NCI-H1048 (cell line): ENCODE results near the gene DGCR6L.
"Not testable (repeated sequence)": the region's sequence is repeated elsewhere in the genome, so short reads cannot be mapped to it uniquely, and the experiment has no call there.

Experiments used
- DNase-seq: peaks from one replicate; lab custom pipeline; 2025; lab: John Stamatoyannopoulos, UW

DGCR6L gene

DNA sequence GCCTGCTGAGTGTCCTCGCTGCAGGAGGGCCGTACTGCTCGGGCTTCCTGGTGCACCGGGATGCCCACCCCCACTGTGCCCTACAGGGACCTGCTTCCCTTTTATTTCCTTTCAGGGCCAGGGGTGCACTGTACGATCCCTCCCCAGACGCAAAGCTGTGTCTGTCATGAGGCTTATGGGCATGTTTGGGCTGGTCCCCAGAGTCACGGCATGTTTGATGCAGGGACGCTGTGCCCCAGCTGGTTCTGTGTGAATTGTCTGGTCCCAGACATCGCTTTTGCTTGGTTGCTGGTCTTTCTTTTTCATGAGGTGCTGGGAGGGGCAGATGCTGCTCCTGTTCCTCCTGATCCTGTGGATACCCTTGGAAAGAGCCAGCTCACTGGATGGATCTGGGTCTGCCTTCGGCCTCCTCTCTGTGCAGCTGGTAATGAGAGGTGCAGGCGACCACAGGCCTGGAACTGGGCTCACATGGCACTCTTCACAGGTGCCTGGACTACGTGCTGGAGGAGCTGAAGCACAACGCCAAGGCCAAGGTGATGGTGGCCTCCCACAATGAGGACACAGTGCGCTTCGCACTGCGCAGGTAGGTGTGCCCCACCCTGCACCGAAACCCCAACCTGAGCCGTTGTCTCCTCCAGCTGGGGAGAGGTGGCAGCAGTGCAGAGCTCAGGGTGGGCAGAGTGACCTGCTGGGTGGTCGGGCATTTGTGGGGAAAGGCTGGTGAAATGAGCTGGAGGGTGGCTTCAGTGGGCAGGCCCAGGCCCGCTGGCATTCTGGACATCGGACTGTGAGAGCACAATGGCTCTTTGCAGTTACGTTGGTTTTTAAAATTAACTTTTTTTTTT lies 10.8 kb downstream of the DGCR6L start:
- not testable (repeated sequence) for DNase-seq

DNA sequence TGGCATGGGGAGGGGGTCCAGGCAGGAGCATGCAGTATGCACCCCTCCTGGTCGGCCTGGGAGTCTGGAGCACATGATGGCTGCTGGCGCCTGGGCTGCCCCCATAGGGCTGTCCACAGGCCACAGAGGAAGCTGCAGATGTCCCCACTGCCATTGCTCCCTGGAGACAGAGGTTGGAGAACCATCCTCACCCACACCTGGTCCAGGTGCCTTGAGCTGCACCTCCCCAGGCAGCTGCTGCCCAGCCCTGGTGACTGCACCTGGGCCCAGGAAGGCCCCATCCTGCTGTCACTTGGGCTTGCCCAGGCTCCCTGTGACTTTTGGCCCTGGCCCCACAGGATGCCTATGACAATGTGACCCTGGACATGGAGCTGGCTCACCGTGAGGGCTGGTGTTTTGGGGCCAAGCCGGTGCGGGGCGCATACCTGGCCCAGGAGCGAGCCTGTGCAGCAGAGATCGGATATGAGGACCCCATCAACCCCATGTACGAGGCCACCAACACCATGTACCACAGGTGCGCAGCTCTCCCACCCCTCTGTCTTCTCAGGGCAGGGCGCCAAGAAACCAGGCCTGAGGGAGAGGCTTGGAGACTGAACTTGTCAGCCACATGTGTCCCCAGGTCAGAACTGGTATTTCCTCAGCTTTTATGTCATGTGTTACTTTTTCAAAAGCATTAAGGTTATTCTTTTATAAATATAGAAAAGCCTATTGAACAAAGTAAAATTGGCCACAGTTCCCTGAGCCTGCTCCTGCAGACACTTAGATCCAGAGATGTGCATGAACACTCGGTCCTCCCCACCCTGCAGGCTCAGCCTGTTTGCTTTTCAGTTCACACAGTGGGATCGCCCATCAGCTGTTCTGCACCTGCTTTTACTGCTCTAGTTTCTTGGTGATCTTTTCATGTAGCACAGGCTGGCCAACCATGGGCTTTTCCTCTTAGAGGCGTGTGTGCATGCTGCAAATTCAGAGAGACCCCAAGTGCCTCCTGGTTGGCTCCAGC lies 12.1 kb downstream of the DGCR6L start:
- DNase-seq, result not testable (repeated sequence)

DNA sequence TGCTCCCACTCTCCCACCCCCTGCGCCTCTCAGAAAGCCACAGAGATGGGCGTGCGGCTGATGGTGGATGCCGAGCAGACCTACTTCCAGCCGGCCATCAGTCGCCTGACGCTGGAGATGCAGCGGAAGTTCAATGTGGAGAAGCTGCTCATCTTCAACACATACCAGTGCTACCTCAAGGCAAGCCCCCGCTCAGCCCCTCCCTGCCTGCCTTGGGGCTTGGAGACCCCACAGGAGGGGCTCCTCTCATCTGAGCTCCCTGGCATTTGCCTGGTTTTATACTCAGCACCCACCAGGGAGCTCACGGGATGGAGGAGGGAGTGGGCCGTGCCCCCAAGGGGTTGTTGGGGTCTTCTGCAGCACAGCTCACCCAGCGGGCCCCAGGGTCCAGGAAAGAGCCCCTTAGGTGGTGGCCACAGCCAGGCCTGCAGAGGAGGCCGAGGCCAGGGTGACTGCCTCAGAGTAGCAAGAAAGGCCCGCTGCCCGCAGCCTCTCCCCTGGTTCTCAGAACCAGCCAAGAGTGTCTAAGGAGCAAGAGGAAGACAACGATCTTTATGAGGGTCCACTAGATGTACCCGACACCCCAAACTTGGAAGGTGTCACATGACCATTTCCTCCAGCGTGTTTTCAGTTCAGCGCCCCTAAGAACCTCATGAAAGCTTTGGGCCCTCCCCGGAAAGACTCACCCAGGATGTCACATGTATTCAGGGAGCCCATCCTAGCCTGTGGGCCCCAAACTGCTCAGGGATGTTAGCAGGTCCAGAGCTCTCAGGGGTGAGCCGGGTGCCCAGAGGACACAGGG lies 13.0 kb downstream of the DGCR6L start:
- DNase-seq, result not testable (repeated sequence)

DNA sequence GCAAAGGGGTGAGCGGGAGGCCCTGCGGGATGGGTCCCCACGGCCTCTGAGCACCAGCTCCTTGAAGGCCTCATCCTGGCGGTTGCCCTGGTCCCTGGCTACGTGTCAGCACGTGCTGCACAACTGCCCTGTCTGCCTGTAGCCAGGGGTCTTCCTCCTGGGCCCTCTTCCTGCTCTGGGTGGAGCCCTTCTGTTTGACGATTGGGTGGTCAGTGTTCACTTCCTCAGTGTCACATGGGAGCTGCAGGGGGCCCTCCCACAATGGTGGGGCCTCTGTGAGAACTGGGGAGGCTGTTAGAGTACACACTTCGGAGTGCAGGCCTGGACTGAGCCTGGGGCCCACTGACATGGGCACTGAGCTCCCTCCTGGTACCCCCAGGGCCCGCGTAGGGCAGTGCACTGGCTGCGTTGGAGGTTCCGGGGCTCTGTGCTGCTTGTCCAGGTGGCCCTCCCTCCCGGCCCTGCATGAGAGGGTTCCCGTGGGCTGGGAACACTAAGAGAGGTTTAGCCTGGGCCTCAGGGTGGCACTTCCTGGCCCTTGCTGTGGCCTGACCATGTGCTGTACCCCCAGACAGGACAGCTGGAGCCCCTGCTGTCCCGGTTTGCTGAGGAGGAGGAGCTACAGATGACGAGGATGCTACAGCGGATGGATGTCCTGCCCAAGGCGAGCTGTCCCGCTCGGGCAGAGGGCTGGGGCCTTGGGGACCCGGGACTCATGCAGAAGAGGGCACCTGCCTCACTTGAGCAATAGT lies 13.8 kb downstream of the DGCR6L start:
- DNase-seq, result no peak

DNA sequence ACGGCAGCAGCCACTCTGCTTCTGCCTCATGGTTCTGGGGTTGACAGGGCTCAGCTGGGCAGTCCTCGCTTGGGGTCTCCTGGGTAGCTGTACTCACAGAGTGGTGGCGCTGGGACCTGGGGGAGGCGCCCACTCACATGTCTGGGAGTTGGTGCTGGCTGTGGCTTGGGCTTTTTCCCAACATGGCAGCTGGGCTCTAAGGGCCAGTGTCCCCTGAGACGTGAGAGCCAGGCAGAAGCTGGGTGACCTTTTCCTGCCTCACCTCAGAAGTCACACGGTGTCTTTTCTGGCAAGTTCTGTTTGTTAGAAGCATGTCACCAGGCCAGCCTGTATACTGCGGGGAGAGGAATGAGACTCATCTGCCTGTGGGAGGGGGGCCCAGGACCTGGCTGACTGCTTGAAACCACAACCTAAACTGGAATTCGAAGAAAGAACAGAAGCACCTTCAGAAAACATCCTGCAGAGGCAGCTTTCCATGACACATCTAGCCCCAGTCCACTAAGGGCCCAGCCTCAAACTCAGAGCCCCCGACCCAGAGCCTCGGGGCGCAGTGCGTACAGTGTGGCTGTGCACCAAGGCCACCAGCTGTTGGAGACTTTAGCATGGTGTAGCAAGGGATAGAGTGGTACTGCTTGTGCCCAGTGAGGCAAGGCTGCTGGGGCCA lies 14.5 kb downstream of the DGCR6L start:
- DNase-seq, result not testable (repeated sequence)

DNA sequence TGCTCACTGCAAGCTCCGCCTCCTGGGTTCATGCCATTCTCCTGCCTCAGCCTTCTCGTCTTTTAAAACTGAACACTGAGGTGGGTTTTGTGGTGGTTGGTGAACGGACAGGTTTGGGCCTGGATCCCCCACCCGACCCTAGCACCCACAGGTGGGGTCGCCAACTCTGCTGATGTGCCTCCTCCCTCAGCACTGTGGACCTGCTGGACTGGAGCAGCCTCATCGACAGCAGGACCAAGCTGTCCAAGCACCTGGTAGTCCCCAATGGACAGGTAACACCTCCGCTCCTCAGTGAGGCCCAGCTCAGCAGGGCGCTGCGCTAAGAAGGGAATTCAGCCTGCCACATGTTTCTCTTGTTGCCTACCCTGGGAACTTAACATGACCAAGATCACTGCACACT lies 15.2 kb downstream of the DGCR6L start:
- no peak for DNase-seq

DNA sequence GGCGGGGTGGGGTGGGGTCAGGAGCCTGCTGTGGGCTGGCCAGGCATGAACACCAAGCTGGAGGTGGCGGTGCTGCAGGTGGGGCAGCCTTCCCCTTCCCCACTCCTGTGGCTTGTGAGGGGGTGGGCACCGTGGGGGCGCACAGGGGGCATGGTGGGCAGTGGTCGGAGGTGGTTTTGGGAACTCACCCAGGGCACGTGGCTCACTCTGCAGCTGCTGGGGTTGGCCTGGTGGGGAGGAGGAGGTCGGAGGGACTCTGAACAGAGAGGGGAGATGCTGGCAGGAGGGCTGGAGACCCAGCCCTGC lies 16.7 kb downstream of the DGCR6L start:
- DNase-seq, result not testable (repeated sequence)

DNA sequence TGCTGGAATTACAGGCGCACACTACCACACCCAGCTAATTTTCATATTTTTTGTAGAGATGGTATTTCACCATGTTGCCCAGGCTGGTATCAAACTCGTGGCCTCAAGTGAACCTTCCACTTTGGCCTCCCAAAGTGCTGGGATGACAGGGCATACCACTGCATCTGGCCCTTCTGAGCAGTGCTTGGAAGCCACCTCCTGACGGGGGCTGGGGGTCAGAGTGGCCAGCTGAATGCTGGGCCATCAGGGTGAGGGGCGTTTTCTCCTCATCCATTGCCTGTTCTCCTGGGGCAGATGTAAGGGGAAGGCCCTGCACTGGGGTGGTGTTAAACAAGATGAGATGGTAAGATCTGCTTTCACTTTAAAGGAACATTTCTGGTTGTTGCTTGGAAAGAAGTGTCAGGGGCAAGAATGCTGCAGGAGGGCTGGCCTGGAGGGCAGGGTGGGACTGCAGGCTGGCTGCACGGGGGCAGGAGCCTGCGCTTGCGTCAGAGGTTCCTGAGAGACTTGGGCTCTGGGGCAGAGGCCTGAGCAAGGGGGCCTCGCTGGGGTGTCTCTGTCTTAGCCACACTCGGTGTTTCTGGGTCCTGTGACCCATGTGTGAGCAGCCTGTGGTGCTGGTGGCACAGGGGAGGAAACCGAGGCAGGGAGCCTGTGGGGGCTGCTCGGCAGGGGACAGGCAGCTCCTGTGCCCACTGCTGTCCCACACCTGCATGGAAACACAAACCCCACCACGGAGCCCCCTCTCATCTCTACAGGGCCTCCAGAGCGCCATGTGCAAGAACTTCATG lies 17.2 kb downstream of the DGCR6L start:
- DNase-seq, result no peak

DNA sequence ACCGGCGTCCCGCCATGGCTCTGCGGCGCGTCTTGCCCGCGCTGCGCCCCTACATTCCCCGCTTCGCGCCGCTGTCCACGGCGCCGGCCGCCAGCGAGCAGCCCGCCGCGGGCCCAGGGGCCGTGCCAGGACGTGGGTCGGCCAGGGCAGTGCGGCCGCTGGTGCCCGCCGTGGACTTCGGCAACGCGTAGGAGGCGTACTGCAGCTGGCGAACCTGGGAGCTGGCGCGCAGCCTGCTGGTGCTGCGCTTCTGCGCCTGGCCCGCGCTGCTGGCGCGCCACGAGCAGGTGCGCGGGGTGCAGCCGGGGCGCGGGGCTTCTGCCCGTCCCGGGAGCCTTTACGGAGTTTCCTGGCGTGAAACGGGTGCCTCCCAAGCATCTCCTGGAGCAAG lies 20.1 kb downstream of the DGCR6L start:
- DNase-seq, result no peak

DNA sequence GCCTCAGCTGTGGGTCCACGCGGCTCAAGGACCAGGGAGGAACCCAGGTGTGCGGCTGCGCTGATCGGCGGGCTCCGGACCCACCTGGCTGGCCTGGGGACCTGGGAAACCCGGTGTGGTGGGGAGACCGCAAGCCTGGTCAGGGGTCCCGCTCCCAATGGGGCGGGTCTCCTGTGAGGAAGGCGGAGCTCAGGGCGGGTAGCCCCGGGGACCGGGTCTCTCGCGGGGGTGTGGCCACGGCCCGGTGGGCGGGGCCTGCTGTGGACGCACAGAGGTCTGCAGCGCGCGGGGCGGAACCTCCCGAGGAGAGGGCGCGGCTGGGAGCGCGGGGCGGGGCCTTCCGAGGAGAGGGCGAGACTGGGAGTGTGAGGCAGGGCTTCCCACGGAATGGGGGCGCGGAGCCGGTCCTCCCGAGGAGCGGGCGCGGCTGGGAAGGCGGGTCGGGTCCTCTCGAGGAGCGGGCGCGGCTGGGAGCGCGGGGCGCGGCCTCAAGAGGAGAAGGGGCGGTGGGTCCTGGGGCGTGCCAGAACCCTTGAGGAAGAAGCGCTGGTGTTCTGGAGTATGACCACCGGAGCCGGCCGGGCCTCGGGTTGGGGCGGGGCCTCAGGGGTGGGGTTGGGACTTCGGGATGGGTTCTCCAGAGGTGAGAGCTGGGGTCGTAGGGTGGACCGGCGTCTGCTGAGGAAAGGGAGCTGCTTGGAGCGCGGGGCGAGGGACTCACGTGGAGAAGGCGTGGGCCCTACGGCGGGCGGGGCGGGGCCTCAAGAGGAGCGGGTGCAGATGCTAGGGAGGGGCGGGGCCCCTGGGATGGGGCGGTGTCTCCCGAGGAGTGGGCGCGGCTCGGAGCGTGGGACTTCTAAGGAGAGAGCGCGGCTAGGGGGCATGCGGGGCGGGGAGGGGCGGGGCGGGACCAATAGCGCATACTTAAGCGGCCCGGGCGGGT lies 20.8 kb downstream of the DGCR6L start:
- peak; percentile 87 for DNase-seq

DNA sequence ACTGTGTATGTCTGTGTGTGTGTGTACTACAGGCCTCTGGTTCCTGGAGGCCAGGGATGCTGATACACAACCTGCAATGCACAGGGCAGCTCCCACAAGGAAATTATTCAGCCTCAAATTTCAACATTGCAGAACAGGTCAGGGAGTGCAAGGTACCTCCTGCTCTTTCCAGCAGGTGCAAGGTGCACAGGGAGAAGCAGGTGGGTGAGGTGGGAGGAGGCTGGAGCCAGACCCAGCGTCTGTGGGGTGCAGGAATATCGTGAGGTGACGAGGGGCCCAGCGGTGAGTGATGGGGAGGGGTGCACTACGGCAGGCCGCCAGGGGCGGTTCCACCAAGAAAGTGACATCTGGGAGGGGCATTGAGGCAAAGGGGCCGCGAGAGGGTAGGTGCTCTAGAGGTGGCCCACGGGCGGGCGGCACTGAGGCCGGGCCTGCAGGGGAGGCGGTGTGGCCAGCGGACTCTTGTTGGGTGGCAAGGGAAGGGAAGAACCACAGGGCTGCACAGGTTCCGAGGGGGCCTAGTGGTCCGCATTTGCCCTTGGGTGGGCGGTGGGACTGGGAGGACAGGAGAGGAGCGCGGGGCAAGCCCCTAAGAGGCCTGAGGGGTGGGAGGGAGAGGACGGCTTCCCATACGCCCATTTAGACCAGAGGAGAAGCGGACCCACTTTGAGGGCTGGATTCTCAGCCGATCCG lies 21.6 kb downstream of the DGCR6L start:
- no peak for DNase-seq

DNA sequence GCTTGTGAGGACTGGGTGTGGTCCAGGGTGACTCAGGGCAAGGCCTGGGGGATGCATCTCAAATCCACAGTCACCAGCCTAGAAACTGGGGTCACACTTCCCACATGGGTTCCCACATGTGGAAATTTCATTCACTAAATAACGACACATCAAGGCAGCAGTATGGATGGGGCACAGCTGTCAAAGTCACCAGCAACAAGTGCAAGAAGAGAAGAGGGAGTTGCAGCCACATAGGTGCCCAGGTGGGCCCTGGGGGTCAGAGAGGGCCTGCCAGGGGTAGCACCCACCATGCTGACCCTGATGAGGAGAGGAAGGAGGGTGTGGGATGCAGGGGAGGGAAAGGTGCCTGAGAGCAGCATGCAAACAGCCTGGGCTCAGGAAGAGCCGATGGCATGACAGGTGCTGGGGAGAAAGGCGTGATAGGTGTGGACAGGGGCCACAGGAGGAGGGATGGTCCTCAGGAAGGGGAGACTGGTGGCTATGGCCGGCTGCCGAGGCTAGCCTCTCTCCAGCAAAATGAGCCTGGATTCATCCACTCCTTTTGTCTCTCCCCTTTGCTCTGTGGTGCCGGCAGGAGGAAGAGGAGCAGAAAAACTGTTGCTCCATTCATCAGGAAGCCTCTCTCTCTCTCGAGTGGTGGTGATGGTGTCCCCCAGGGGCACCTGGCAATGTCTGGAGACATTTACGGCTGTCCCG lies 22.3 kb downstream of the DGCR6L start:
- DNase-seq, result no peak

DNA sequence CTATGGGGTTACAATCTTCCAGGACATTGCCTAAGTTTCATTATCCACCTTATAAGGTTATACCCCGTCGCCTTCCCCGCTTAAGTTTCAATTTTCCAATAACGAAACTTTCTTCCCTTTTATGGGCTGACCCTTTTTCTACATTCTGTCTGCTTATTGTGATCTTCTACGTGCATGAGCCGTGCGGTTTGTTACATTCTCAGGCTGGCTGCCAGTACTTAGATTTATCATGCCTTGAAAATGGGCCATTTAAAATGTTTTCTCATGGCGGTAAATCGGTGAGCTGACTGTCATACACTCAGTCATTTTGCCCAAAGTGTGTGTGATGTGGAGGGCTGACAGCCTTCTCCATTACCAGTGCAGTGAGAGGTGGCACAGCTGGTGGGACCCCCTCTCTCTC lies 23.3 kb downstream of the DGCR6L start:
- DNase-seq, result no peak

DNA sequence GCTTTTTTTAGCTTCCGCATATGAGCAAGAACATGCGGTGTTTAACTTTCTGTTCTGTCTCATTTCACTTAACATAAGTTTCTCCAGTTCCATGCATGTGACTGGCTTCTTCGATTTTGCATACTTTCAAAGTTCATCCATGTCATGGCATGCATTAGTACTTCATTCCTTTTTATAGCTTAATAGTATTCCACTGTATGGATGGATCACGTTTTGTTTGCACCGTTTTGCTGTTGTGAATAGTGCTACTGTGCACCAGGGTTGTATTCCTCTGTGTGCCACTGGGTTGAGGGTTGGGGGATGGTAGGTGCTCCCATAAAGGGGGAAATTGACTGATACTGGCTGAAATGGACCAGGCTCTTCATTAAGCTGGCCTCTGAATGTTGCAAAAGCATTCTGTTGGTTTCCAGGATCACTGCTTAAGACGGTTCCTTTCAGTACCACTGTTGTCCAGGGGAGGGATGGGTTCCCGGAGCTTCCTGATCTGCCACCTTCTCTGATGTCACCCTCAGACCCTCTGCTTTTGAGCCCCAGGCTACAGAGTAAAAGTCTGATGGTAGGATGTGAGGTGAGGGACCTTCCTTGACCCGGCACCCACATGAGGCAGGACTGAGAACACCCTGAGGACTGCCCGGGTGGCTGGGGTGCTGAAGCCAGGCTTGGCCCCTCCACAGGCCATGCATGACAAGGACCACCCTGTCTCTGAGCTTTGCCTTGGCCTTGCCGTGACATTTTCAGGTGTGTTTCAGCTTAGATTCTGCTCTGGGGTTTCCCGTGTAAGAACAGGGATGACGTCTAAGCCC lies 24.4 kb downstream of the DGCR6L start:
- DNase-seq, result no peak

DNA sequence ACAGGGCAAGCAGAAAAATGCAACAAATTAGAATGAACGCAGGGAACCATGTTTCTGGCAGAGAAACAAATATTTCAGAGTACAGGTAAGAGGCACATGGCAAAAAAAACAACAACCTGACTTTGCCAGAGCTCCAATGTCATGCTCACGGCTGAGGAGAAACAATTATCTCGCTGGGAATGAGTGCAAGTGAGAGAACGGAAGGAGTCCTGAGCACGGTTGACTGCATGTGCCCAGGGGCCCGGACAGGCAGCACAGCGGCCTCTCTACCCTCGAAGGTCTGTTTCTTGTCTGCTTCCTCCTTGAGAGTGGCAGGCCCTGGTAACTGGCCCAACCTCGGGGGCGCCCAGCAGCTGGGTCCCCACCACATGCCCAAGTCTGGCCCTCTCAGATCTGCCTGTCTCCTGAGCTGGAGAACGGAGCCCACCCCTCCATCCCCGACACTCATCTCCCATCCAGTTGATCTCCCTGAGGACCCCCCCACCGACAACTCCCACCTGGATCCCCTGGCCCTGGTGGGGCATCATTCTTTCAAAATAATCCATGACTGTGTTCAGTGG lies 27.1 kb downstream of the DGCR6L start:
- no peak for DNase-seq

DNA sequence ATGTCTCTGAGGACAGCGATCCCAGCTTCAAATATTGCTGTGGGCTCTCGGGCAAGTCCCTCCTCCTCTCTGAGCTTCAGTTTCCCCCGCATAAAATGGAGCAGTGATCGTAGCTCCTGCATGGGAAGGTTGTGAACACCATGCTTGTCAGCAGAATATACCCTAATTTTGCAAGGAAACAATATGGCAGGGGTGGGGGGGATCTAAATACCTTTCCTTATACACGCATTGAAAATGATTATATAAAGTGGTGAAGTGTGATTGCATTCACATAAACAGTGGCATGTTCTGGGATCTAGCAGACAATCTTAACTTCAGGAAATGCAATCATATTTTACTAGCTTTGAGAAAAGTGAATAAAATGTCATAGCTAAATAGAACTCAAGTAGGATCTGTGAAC lies 27.8 kb downstream of the DGCR6L start:
- DNase-seq, result no peak
